ENCODE measurements around the gene FAM43A.
A peak's percentile ranks its signal among the peaks of the same experiment; 100 is the strongest.

The FAM43A gene

DNA sequence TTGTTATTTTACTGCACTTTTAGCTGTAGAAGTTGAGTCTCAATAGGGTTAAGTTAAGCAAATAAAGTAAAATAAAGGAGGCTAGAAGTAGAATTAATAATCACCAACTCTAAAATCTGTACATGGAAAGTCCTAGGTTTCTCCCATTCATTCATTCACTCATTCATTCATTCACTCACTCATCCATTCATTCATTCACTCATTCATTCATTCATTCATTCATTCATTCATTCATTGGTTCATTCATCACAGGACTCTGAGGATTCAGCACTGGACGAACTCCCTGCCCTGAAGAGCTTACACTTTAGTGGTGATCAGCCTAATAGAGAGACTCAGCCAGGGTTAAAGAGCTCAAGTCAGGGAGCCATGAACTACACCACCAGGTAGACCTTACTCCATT lies 9.2 kb upstream of the FAM43A start:
- no peak for DNase-seq

DNA sequence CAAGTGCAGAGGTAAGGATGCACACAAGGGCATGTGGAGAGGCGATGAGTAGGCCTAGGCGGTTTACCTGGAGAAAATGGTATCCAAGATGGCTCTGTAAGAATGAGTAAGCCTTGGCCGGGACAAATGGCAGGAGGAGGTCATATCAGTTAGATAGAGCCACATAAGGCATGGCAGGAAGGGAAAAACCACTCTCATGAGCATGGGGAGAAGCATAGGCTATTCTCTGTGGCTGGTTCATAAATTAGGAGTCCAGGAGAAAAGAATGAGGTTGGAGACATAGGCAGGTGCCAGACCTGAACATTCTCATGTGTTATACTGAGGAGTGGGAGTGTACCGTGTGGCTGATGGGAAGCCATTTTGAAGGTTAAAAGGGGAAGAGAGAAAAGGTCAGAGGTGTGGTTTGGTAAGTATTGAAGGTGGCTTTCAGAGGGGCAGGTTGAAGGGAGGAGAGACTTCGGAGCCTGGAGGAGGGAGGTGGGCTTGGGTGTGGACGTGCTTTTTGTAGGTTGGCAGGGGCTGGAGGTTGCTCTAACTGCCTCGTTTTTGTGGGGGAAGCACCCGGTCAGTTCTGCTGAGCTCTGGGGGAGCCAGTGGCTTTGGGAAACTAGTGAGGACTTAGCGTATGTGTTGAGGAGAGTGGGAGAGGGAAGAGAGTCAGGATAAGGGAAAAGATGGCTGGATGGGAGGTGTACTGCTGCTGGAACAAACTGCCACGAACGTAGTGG lies 4.6 kb upstream of the FAM43A start:
- no peak for DNase-seq

DNA sequence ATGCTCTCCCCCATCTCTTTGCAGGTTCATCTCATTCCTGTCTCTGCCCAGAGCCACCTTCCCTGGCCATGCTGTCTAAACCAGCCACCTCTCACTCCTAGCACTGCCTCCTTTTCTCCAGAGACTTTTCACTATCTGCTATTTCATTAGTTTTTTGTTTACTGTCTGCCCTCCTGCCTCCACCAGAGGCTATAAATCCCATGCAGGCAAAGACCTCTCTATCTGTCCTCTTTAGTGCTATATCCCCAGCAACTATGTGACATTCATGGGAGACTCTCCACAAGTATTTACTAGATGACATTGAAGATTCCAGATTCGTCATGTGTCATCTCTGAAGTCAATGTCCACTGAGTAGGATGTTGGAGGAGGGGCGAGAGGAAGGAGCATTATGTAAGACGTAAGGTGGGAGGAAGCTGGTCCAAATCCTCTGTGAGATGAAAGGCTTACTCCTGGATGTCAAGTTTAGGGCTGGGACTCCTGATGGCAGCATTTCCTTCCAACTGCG lies 3.4 kb upstream of the FAM43A start:
- DNase-seq: no peak

DNA sequence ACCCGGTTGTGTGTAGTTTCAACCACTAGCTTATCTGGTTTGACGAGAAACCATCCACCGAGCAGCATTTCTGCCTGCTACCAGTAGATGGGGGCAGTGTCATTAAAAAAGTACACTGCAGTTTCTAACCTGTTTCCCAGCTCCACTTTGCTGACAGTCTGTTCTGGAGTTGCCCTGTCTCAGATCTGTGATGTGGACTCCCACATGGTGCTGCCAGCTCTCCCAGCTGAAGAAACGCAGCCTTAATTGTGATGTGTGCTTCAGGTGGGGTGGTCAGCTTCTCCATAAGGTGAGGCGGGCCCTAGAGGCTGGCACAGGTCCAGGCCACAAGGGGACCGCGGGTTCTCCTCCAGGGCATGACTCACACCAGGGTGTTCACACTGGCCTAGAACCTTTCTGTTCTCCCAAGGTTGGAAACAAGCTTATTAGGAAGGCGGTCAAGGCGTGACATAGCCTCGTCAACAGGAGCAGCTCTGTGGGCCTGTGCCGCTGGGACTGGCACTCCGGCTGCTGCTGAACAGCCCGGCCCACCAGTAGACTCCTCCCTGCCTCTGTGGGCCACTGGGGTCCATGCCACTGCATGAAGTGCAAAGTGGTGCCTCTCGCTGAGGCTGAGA lies 2.9 kb upstream of the FAM43A start:
- peak; percentile 79 for DNase-seq

DNA sequence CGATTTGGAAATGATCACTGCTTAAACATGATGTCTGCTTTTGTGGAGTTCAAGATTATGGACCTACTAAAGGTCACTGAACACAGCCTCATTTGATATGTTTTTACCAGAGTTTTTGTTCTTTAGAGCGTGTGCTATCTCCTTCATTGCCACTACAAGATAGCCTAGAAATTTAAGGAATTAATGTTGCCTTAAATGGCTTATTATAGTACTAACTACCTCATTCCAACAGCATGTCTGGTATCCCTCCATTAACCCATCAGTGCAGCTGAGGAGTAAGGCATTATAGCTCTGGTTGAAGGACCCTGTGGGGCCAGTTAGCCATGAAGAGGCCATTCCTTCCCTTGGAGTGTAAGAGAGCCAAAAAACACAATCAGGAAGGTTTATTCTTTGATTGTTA lies 2.3 kb upstream of the FAM43A start:
- DNase-seq: no peak

DNA sequence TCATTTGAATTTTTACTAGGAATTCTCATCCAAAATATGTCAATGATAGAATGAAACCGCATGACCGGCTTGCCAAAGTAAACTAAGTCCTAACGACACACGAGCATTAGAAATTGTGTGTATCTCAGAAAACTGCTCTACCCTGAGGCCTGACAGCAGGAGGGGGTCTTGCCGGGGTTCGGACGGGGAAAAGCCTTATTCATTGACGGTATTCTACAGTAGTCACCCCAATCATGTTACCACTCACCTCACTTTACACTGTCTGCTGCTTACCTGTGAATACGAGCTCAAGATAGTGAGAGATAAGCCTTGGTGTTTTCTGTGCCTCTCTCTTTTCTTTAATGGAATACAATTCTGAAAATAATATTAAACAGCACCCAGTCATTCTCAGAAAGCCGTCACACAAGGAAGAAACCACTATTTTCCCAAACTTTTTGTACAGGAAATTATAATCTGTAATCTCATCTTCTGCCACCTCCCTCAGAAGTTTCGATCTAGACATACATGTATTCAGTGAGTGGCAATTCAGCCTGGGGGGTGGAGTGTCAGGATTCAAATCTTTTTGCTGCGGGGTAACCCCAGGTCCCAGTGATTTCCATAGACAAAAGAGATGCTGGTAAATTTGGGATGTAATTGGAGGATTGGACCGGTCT lies 492 bp upstream of the FAM43A start:
- DNase-seq: no peak

DNA sequence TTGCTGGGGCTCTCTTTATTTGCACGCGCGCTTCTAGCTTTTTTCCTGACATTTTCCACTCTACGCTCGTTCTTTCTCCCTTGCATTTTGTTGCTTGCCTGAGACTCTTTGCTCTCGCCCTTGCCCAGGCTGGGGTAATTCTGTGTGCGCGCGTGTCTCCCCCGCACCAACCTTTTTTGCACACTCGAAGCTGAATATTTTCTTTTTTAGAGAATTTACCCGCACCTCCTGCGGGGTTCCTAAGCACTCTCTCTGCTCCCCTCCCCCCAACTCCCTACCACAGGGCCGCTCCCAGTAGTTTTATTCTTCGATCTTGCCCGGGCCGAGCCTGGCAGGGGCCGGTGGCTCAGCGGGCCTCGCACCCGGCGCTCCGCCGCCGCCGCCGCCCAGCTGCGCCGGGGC lies 732 bp downstream of the FAM43A start:
- no peak for DNase-seq

DNA sequence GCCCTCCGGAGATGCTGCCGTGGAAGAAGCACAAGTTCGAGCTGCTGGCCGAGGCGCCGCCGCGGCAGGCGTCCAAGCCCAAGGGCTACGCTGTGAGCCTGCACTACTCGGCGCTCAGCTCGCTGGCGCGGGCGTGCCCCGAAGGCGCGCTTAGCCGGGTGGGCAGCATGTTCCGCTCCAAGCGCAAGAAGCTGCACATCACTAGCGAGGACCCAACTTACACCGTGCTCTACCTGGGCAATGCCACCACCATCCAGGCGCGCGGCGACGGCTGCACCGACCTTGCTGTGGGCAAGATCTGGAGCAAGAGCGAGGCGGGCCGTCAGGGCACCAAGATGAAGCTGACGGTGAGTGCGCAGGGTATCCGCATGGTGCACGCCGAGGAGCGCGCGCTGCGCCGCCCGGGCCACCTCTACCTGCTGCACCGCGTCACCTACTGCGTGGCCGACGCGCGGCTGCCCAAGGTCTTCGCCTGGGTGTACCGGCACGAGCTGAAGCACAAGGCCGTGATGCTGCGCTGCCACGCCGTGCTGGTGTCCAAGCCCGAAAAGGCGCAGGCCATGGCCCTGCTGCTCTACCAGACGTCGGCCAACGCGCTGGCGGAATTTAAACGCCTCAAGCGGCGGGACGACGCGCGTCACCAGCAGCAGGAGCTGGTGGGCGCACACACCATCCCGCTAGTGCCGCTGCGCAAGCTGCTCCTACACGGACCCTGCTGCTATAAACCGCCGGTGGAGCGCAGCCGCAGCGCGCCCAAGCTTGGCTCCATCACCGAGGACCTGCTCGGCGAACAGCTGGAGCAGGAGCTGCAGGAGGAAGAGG lies 1.3 kb downstream of the FAM43A start:
- DNase-seq: no peak

DNA sequence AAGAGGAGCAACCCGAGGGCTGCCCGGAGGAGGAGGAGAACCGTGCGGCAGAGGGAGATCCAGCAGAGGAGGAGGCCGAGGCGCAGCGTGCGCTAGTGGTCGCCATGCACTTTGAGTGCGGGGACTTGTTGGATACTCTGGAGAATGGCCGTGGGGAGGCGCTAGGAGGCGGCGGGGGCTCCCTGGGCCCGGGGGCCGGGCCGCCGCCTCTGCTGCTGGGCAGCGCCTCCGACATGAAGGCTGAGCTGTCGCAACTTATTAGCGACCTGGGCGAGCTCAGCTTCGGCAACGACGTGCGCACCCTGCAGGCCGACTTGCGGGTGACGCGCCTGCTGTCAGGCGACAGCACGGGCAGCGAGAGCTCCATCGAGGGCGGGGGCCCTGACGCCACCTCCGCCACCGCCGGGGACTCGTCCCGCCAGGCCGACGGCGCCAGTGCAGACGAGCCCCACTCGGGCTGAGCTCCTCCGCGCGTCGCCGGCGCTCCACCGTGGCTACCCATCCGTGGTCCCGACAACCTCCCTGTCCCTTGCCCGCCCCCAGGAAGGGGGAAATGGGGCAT lies 2.0 kb downstream of the FAM43A start:
- DNase-seq: no peak

DNA sequence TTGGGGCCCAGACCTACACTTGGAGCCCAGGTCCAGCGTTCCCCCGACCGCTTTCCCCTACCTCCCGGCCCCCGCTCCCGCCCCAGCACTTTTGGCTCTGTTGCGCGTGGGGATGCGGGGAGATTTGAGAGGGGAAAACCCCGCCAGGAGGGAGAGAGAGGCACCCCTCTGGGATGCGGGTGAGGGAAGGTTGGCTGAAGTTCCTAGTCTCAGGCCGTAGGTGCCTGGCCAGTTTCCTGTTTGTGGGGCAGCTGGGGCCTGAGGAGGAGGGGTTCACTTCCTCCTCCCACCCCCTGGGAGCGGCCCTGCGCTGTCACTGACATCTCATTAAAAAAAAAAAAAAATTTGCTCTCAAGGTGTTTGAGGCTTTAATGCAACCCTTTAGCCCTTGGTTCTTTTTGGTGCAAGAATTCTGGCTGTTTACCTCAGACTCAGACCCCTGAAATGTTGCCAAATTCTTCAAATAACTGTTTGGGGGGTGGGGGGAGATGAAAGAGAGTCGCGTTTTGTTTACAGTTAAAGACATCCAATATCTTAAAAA lies 2.6 kb downstream of the FAM43A start:
- DNase-seq: no peak

DNA sequence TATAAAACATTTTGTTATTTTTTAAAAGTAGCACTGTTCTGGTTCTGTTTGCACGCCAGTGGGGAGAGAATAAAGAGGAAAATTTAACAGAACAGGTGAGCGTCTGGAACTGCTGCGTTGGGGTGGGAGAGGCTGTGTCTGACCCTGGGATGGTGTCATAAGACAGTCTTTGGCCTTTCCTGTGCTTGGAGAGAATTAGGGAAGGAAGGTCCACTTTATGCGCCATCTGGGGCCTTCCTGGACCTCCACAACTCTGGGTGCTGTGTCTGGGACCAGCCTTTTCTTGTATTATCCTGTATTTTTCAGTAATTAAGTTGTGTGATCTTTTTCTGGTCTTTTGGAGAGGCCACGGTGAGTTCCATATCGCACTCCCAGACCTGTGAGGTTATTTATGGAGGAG lies 3.3 kb downstream of the FAM43A start:
- DNase-seq: no peak

DNA sequence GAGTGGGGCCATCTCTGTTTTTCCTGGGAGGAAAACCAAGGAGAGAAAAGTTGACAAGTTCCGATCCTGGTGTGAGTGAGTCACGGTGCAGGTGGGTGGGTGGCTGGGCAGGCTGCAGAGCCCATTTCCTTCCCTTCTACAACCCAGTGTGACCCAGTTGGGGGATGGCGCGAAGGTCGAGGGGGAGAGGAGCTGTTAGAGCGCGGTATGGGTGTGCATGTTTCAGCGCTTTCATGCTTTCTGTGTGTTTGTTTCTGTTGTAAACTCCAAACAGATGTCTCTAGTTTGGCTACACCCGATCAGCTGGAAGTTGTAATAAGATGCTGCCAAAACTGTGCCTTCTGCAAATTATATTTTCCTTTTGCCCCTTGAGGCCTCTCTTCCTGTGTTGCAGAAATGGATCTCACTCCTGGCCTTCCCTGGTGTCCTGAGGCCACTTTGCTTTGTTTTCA lies 3.8 kb downstream of the FAM43A start:
- no peak for DNase-seq

DNA sequence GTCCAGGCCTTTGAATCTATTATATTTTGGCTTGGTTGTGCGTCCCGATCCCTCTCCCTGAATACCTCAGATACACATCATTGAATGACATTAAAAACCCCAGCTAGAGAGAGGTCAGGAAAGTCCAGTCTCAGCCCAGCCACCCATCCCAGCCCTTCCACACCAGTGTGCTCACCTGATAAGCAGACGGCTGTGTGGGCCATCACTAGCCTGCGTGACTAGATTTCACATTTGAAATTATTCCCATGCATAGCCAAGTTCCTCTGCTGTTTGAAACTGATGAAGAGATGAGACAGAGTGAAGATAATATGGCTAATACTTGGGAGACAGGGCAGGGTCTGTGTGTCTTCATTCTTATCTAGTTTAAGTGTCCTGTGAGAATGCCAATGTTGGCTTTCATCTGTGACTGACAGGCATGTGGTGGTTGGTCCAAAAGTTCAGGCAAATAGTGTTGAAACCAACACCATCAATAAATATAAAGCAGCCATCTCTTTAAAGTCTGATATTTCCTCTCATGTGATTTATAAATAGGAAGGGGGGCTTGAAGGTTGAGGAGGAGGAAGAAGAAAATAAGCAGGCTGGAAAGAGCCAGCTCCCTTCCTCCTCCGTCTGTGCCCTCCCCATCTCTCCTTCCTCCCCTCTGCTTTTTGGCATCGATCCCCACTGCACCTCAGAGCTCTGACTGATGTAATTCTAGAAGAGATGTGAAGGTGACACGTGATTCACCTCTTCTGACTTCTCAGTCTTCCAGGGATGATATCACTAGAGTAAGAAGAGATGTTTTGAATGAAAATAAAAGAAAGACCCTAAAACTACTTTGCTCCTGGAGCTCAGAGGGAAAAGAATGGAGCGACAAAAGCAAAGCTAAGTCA lies 5.1 kb downstream of the FAM43A start:
- DNase-seq: no peak

DNA sequence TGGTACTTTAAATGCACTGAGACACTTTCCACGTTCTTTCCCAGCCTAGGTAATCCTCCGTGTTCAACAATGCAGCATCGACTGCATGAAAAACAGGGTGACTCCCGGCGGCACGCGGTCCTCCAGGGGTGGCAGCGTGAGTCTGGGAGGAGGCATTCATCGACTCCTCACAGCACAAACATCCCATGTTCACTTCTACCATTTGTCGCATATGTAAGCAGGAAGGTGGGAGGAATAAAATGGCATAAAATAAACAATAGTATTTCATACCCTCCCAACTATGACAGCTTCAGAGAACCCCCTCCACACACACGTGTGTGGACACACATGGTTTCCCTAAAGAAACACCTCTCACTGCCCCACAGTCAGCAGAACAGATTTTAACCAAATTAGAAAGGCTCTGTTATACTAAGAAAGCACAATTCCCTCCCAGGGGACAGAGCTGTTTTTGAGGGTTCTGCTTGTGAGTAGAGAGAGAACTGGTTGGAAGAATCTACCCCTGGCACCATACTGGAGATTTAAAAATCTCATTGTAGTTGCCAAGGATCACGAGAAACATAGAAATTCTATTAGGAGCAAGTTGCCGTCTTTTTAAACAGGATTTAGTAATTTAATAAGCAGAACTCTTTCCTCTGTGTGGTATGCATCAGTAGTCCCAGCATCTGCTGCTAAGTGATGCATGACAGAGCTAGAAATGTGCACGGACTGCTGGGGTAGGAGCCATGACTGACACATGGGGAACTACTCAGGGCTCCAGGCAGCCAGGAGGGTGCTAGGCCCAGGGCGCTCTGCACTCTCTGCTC lies 6.0 kb downstream of the FAM43A start:
- no peak for DNase-seq

DNA sequence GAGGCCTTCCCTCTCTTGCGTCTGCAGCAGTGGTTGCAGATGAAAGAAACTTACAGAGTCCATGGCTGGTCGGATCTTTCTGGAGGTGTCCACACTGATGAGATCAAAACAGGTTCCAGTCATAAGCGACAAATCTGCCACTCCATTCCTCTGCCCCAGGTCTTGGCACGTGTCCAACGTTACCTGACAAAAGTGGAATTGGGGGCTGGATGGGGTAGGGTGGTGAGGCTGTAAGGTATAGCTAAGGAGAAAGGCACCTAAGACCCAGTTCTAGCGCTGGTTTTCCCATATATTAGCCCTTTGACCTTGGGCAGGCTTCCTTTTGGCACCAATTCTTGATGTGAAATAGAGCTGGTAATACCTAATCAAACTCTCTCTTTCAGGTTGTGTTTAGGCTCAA lies 11.0 kb downstream of the FAM43A start:
- DNase-seq: no peak

DNA sequence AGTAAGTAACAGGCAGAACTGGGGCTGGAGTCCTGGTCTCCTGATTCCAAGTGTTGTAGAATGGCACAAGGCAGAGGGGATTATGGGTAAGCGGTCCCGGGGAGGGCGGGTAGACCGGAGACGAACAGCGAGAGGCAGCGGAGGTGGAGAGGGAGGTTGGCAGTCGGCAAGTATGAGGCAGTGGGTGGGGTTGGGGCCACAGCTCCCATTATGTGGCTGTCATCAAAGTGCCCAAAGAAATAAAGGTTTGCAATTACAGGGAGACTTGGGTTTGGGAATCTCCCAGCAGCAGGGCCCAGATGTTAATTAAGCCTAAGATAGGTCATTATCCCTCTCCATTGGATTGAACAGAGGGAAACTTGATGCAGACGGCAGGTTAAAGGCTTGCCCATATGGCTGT lies 16.9 kb downstream of the FAM43A start:
- DNase-seq: no peak

DNA sequence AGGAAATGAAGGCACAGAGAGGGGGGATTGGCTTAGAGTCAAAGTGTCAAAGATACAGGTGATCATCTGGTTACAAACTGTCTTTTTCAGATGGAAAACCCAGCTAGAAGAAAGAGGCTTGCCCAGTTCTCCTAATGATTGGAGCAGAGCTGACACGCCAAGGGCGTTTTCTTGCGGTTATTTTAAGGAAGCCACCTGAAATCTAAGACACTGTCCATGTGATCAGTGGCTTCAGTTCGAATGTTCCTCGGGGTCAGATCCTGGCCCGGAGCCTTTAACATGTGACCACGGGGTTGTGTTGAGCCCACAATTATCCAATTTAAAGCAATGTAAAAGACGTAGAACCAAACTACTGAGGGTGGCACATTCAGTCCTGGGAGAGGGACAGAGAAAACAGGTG lies 19.5 kb downstream of the FAM43A start:
- no peak for DNase-seq

DNA sequence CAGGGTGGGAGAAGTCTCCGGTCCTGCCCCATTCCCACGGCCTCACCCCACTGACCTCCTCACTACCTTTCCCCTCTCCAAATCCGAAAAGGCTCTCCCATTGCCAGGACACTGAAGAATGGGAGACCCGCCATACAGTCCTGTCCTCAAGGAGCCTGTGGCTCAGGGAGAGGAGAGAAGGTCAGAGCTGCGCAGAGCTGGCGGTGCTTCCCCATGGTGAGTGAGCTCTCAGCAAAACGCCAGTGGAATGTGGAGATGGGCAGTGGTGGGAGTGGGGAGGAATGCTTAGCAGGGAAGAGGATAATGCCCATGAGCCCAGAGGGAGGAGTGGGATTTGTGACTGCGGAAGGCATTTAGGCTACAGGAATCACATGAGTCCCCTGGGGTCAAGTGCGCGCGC lies 20.1 kb downstream of the FAM43A start:
- DNase-seq: no peak

DNA sequence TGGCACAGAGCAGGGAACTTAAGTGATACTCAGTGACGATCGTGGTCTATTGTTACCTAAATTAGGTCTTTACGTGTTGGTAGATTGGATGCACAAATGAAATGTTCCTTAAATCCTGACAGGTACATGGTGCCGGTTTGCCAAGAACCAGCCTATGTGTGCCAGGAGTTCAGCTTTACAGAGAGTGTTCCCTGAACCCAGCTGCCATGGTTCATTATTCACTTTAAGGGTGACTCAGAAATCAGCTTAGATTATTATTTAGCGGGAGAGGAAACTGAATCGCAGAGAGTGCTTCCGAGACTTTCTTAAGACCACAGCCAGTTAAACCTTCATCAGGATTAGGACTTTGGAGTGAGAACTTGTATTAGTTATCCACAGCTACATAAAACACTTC lies 21.5 kb downstream of the FAM43A start:
- no peak for DNase-seq

DNA sequence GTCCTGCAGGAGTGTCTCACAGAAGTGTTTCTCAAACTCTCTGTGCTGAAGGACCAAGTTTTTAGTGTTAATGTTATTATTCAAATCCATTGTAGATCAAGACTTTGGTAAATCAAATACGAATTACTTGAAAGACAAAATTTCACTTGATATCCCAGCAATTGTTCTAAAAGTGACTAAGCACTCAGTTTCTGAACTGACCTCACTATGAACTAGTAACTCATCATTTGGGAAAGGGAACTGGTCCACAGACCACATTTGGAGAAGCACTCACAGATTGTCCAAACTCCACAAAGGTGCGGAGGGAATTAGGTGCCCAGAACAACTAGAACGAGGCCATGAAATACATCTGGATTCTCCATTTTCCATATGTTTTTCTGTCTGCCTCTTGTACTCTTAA lies 25.6 kb downstream of the FAM43A start:
- no peak for DNase-seq

DNA sequence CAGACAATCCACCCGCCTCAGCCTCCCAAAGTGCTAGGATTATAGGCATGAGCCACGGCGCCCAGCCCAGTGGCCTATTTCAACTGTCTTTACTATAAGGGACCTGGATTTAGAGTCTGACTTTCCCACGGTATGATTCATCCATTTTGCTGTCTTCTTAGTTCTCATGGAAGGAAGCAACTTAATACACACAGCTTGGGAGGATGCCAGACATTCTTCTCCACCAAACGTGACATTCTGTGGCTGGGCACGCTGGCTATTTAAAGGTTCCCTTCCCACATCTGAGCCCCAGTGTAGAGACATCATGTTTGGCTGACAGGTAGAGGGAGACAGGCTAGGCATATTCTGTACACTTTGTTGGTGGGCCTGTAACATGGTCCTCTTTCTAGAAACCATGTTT lies 26.2 kb downstream of the FAM43A start:
- no peak for DNase-seq

Measured in NCI-H2081 treated with DMSO at 0.1 percent for 48 hours (cell line).